GM19438 (cell line): ENCODE measurements around the gene MINAR2.
A peak's percentile ranks its signal among the peaks of the same experiment; 100 is the strongest.

Experiments used
- ATAC-seq: cut with Tn5 transposase; IDR thresholded peaks from one replicate; pipeline ENCODE4 v1.9.1; 2021; ENCODE audit warnings: low read depth; ENCODE audit not compliant: unreplicated experiment

Gene MINAR2

DNA sequence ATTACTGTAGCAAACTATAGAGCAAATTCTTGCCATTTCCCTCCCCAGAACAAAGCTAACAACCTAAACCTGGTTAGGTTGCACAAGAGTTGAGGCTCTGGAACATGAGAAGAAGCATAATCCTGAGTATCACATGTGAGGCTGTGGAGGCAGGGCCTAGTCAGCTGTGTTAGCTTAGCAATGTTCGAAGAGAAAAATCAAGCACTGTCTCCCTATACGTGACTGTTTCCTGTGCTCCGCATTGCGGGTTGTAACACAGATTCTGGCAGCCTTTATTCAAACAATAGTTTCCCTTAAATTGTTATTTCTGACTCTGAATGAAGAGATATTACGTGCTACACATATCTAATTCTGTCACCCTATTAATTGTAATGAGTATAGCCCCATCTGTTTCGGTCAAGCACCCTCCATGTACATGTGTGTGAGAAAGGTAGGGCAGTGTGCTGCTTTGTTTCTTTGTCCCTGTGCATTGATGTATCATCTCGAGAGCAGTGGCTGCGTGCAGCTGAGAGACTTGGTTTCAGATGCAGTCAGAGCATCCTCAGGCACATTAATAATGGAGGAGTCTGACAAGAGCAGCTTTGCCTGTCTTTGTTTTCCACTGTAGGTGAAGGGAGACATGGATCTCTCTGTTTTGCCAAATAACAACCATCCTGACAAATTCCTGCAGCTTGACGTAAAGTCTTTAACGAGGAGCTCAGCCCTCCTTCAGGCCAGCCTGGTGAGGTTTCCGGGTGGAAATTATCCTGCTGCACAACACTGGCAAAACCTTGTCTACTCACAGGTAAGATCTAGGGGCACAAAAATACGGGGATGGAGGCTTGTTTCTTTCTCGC lies at the start of gene MINAR2:
Gene MINAR2 (plus strand): TSS at position 523 of the 836 bp plus-strand sequence. CDS start 97 bp downstream, at position 620.
- no peak for ATAC-seq

DNA sequence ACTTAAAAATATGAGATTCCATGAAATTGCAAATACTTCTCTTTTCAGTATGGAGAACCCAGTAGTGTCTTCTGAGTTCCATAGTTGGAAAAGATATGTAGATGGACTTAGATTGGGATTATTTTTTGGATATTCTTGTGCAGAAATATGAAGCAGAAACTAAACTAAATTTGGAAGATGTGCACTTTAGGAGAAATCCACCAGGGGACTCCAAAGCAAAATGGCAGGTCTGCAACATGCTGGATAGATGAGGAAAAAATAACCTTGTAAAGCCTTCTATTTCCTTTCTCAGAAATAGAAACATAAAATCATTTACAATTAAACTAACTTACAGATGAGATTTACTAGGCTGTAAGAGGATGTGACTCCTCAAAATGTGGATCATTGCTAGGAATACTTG lies 49.2 kb upstream of the MINAR2 start:
- ATAC-seq, result no peak

DNA sequence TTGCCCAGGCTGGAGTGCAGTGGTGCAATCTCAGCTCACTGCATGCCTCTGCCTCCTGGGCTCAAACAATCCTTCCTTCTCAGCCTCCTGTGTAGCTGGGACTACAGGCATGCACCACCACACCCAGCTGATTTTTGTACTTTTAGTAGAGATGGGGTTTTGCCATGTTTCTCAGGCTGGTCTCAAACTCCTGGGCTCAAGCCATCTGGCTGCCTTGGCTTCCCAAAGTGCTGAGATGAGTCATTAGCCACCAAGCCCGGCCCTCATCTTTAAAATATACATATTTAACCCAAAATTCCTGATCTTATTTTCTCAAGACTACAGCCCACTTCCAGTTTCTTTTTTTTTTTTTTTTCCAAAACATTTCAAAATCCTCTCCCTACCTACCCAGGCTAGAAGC lies 31.7 kb upstream of the MINAR2 start:
- ATAC-seq, result no peak

DNA sequence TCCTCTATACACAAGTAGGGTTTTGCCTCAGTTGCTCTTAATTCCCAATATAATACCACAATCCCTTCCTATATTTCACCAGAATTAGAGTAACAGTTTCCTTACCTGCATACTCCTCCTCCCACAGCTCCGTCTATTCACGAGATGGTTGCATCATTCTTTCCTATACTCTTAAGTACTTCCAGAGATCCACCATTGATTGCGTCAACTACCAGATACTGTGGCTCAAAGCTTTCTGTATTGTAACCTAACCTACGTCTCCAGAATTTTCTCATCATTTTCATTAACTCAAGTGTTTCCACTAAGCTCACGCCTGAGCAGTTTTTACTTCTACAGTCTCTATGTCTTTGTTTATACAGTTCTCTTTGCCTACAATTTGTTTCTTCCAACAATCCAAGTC lies 31.2 kb upstream of the MINAR2 start:
- ATAC-seq, result no peak

GRCh38 chr5:129717751-129718310 lies 30.1 kb upstream of the MINAR2 start:
- ATAC-seq, result no peak

DNA sequence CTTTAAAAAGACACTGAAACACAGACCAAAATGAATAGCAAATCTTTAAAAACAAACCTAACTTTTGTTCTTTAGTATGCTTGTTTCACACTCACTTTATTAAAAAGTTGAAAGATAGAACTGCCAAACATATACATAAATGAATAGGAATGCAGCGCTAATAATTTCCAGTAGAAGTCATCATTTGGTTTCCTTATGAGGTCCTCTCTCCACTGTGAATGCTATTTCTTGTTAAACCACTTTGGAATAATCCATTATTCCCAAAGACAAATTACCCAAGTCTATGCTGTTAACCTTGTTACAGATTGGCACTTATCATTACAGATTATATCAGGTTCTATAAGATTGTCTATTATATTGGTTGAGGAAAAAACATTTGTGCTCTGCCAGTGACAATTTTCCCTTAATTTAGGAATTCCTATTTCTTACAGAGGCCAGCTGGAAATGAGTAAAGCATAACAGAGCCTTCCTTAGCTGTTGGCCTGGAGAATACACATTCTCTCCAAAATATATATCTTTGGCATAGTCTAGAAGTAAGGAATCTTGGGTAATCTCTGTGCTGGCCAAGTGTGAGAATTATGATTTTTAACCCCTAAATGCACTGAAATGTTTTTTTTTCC lies 29.3 kb upstream of the MINAR2 start:
- ATAC-seq, result no peak

GRCh38 chr5:129724222-129724621 lies 23.7 kb upstream of the MINAR2 start:
- no peak for ATAC-seq

- ATAC-seq, result no peak
Measured at GRCh38 chr5:129724647-129725046, 23.2 kb upstream of the MINAR2 start.

- no peak for ATAC-seq
Measured at GRCh38 chr5:129739773-129740172, 8.1 kb upstream of the MINAR2 start.

GRCh38 chr5:129743541-129744187 lies 4.2 kb upstream of the MINAR2 start:
- ATAC-seq, result no peak

- ATAC-seq, result no peak
Measured at GRCh38 chr5:129745997-129746396, 1.9 kb upstream of the MINAR2 start.

- no peak for ATAC-seq
Measured at GRCh38 chr5:129746876-129747275, 1.0 kb upstream of the MINAR2 start.

DNA sequence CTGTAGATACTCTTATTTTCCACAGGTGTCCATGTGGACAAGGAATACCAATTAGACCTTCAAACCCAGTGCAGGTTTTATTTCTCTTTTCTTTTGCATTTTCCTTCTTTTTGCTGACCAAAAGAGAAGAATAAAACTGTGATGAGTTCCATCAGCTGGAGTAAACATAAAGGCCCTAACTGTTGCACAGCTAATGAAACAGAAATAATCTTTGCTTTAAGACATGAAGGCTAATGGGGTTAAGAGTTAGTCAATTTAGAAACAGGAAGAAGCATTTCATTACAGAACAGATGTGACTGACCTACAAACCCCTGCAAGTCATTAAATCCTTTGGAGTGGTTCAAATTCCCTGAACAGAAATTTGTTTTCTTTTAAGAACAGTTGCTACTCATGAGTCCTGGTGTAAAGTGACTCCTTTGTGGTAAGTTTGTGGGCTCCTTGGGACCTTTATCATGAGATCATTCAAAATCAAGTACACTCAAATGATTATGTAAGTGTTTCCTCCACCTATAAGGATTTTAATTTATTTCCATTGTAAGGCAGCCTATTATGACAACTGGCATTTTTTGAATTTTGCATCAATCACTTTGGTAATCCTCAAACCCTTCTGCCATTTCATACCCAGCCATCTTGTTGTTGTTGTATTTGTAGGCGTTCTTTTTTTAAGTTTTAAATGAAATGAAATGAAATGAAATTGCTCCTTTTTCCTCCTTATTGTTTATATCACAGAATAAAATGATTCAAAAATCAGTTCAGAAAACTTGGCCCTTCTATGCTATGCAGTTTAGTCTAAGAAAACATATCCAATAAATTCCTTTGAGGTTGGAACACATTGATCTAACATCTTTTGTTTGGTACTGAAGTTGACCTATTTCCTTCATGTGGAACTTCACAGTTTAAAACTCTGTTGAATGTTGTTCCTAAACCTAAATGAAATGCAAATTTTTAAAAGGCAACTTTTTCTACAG lies 1.3 kb downstream of the MINAR2 start:
- ATAC-seq, result no peak

GRCh38 chr5:129760636-129761325 lies 12.9 kb downstream of the MINAR2 start:
- no peak for ATAC-seq

- no peak for ATAC-seq
Measured at GRCh38 chr5:129763651-129764050, 15.8 kb downstream of the MINAR2 start.

DNA sequence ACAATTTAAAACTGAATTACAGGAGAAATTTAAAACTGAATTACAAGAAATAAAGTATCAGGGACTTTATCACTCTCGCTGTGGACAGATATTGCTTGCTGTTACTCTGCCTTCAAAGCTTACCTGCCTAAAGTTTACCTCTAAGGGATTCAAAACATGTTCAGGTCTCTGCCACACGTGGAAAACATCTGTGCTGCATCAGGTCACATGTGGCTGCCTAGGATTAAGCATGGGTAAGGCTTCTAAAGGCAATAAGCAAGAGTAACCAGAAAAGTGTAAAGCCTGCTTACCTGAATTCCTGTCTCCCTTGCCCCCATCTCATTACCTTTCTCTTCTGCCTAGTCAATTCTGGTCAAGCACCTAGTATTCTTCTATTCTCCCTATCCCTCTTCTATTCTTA lies 18.9 kb downstream of the MINAR2 start:
- no peak for ATAC-seq

DNA sequence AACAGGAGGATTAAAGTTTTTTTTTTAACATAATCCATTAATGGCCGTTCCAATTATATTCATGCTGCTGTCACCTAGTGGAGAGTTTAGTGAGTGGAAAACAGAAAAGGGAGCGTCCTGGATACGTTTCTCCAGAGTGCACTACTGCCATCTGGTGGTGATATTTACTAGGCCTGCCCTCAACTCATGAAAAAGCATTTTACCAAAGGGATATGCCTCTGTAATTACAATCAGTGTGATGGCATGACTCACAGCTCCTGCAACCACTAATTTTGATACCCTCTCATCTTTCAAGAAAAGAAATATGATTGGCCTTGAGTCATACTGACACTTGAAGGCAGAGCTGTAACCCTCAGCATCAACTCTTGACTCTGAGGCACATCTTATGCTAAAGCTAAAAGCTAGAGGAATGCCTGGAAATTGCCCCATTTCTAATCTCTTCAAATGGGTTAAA lies 20.1 kb downstream of the MINAR2 start:
- ATAC-seq, result peak; percentile 86

DNA sequence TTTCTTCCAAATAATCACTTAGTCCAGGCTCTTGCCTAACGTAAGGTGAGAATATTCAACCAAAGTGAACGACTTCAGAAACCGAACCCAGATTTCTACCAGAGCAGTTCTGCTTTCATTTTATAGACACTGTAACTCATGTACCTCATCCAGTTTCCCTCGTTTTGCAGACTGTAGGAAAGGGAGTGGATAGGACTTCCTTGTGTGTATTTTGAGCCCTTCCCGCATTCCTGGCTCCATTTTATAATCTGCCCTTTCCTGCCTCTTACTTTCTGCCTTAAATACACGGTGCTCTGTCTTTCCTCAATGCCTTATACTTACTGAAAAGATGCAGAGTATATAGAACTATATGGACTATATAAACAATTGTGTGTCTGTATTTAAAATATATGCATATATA lies 20.8 kb downstream of the MINAR2 start:
- ATAC-seq, result no peak

DNA sequence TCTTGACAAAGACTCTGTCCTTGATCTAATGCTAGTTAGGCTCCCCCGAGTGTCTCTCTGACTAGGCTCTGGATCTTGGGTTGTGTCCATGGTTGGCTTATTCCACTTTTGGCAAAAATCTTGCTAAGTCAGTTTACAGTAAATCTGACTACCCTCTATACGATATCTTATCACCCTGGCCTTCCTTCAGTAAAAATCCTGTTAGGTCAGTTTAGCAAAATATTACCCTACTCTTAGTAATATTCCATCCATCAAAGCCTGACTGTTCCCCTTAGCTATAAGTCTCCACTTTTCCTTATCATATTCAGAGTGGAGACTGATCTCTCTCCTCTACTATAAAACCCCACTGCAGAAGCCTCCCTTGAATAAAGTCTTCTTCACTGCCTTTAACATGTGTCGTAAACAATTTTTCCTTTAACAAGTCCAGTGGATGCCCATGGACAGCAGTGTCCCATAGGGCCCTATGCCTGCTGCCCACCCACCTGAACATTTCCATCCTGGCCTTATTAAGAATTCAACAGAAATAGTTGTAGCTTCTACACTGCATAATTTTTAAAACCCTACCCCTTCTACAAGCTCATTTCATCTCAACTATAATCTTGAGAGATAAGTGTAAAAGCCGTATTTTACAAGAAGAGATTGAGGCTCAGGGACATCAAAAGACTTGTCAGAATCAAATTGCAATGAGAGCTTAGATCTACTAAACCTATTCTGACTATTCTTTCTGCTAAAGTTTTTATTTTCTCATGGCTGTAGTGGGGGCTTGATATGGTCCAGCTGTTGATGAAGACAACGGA lies 22.3 kb downstream of the MINAR2 start:
- ATAC-seq, result no peak
